Lower leg skin (tissue), 3 donors: ENCODE measurements around the gene CIB1.

Experiments used
- POLR2A ChIP-seq, 2 donors: fragments of 450-650 bp; IDR thresholded peaks; one replicate each; pipeline ENCODE4 v1.6.1; 2016 to 2017; ENCODE audit warnings: antibody characterized with exemption in 2 of 2, mild to moderate bottlenecking in 1 of 2, moderate library complexity in 1 of 2
- TF ChIP-seq, protein P1 (sequence below), 3 donors: fragments of 450-650 bp; IDR thresholded peaks; one replicate each; pipeline ENCODE4 v1.5.1; 2016; ENCODE audit warnings: antibody characterized with exemption in 3 of 3, mild to moderate bottlenecking in 3 of 3, moderate library complexity in 2 of 3

DNA sequence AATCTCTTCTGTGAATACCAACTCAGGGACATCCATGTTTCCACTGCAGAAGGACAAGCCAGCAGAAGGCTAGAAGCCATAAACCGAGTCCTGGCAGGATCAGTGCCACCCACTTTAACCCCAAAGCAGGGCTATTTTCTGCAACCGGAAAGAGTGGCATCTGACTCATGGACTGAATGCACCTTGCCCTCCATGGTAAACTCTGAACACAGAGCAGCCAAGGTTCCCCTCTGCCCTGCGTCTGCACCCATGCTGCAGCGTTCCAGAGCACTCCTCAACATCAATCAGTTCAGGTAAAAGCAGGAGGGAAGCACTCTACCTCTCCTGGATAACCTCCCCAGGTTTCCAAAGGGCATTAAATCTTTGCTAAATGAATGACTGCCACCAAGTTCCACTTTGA lies 30.9 kb upstream of the CIB1 start:
- TF ChIP-seq, protein P1, sequence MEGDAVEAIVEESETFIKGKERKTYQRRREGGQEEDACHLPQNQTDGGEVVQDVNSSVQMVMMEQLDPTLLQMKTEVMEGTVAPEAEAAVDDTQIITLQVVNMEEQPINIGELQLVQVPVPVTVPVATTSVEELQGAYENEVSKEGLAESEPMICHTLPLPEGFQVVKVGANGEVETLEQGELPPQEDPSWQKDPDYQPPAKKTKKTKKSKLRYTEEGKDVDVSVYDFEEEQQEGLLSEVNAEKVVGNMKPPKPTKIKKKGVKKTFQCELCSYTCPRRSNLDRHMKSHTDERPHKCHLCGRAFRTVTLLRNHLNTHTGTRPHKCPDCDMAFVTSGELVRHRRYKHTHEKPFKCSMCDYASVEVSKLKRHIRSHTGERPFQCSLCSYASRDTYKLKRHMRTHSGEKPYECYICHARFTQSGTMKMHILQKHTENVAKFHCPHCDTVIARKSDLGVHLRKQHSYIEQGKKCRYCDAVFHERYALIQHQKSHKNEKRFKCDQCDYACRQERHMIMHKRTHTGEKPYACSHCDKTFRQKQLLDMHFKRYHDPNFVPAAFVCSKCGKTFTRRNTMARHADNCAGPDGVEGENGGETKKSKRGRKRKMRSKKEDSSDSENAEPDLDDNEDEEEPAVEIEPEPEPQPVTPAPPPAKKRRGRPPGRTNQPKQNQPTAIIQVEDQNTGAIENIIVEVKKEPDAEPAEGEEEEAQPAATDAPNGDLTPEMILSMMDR (IDR thresholded peaks at IDR 0.05): no peak
- TF ChIP-seq POLR2A (IDR thresholded peaks at IDR 0.05): no peak
